Measurements from ENCODE around the gene INPP5K.

INPP5K gene

DNA sequence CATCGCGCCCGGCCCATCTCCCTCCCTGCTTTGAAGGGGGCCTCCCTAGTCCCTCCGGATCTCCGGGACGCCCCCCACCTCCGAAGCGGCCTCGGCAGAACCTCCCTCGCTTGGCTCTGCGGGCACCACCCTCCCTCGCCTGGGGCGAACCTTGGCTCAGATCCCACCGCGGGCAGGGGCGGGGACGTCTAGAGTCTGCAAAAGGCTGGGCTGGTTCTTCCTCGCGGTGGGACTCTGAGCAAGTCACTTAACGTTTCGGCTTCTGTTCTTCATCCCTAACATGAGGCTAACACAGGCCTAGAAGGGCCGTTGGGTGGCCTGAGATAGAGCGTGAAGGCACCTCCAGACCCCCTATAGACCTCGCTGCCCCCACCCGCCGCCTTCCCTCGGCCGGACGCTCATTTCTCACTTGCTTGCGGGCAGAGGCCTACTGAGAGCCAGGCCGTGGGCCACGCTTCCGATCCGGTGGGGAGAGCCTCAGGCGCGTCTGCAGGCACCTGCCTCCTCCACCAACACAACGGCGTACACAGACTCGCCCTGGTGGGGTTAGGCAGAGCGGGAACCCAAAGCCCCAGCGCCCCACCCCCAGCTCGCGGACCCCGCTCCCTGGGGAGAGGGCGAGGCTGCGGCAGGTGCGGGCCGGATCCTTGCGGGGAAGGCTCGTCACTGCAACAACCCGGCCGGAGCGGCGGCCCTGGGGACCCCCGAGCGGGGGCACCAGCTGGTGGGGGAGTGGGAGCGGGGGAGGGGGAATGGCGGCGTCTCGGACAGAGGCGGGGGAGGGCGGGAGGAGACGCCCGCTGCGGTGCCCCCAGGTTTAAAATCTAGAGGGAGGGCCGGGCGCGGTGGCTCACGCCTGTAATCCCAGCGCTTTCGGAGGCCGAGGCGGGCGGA is 29.4 kb downstream of the INPP5K start:
- Histone ChIP-seq H3K4me1 (ENCODE audit: control insufficient read depth, insufficient read depth, low read length) (peaks cover 6% of the 10 kb centered on the region; the same call in 1 of the 2 replicates), H3K36me3 (ENCODE audit: control insufficient read depth in 2 of 2, insufficient read depth in 1 of 2, low read length in 2 of 2) (peaks cover 2 to 18% of the 10 kb centered on the region in 2 experiments; a peak in 2 of 3 replicates), H3K4me3 (ENCODE audit: low read depth, low read length) (no peak overlapping the region), H3K9me3 (ENCODE audit: control insufficient read depth, insufficient read depth, low read depth, low read length) (no peaks in the 10 kb centered on the region), H3K27ac (ENCODE audit: extremely low read depth, low read depth, low read length) (peak overlapping the region; percentile 24; the same call in 1 of the 2 replicates)
- TF ChIP-seq TRIM28 (IDR thresholded peaks at IDR 0.05; ENCODE audit: borderline replicate concordance, low read length) (no peak), KLF16 (tag by site-specific recombination; IDR thresholded peaks at IDR 0.05) (no peak), HOXC10 (CRISPR knock-in tag; IDR thresholded peaks at IDR 0.05) (no peak), KLF8 (tag by site-specific recombination; IDR thresholded peaks at IDR 0.05) (no peak), EGR2 (tag by site-specific recombination; IDR thresholded peaks at IDR 0.05; ENCODE audit: low read depth) (no peak), ZNF580 (tag by site-specific recombination; IDR thresholded peaks at IDR 0.05) (0 out of 2 replicates have a peak, but pooled peaks have one; percentile 39), ZNF776 (tag by site-specific recombination; IDR thresholded peaks at IDR 0.05; ENCODE audit: borderline replicate concordance) (no peak), SETDB1 (IDR thresholded peaks at IDR 0.05; ENCODE audit: insufficient read length, low read length) (no peak), ZNF169 (tag by site-specific recombination; IDR thresholded peaks at IDR 0.05) (no peak), ZFHX2 (tag by site-specific recombination; conservative IDR thresholded peaks at IDR 0.05) (no peak), SCRT2 (tag by site-specific recombination; IDR thresholded peaks at IDR 0.05) (no peak), ZNF132 (tag by site-specific recombination; IDR thresholded peaks at IDR 0.05; ENCODE audit: borderline replicate concordance) (no peak), ZSCAN23 (tag by site-specific recombination; IDR thresholded peaks at IDR 0.05) (no peak), KLF17 (tag by site-specific recombination; IDR thresholded peaks at IDR 0.05) (0 out of 2 replicates have a peak, but pooled peaks have one; percentile 7), KLF1 (tag by site-specific recombination; IDR thresholded peaks at IDR 0.05) (peak; percentile 68), SP2 (tag by site-specific recombination; IDR thresholded peaks at IDR 0.05) (peak; percentile 42), ZNF138 (tag by site-specific recombination; IDR thresholded peaks at IDR 0.05; ENCODE audit: borderline replicate concordance) (no peak), ZNF10 (tag by site-specific recombination; IDR thresholded peaks at IDR 0.05) (0 out of 2 replicates have a peak, but pooled peaks have one; percentile 44), ZBTB10 (tag by site-specific recombination; IDR thresholded peaks at IDR 0.05) (no peak), ZNF221 (tag by site-specific recombination; IDR thresholded peaks at IDR 0.05; ENCODE audit: borderline replicate concordance) (no peak), ZNF600 (tag by site-specific recombination; IDR thresholded peaks at IDR 0.05) (peak; percentile 94), ZNF423 (tag by site-specific recombination; IDR thresholded peaks at IDR 0.05) (no peak), ZNF2 (tag by site-specific recombination; IDR thresholded peaks at IDR 0.05) (no peak)
- TF ChIP-seq, protein P1, sequence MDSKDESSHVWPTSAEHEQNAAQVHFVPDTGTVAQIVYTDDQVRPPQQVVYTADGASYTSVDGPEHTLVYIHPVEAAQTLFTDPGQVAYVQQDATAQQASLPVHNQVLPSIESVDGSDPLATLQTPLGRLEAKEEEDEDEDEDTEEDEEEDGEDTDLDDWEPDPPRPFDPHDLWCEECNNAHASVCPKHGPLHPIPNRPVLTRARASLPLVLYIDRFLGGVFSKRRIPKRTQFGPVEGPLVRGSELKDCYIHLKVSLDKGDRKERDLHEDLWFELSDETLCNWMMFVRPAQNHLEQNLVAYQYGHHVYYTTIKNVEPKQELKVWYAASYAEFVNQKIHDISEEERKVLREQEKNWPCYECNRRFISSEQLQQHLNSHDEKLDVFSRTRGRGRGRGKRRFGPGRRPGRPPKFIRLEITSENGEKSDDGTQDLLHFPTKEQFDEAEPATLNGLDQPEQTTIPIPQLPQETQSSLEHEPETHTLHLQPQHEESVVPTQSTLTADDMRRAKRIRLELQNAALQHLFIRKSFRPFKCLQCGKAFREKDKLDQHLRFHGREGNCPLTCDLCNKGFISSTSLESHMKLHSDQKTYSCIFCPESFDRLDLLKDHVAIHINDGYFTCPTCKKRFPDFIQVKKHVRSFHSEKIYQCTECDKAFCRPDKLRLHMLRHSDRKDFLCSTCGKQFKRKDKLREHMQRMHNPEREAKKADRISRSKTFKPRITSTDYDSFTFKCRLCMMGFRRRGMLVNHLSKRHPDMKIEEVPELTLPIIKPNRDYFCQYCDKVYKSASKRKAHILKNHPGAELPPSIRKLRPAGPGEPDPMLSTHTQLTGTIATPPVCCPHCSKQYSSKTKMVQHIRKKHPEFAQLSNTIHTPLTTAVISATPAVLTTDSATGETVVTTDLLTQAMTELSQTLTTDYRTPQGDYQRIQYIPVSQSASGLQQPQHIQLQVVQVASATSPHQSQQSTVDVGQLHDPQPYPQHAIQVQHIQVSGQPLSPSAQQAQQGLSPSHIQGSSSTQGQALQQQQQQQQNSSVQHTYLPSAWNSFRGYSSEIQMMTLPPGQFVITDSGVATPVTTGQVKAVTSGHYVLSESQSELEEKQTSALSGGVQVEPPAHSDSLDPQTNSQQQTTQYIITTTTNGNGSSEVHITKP (tag by site-specific recombination; IDR thresholded peaks at IDR 0.05) = no peak
- TF ChIP-seq, protein P2, sequence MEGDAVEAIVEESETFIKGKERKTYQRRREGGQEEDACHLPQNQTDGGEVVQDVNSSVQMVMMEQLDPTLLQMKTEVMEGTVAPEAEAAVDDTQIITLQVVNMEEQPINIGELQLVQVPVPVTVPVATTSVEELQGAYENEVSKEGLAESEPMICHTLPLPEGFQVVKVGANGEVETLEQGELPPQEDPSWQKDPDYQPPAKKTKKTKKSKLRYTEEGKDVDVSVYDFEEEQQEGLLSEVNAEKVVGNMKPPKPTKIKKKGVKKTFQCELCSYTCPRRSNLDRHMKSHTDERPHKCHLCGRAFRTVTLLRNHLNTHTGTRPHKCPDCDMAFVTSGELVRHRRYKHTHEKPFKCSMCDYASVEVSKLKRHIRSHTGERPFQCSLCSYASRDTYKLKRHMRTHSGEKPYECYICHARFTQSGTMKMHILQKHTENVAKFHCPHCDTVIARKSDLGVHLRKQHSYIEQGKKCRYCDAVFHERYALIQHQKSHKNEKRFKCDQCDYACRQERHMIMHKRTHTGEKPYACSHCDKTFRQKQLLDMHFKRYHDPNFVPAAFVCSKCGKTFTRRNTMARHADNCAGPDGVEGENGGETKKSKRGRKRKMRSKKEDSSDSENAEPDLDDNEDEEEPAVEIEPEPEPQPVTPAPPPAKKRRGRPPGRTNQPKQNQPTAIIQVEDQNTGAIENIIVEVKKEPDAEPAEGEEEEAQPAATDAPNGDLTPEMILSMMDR (tag by site-specific recombination; IDR thresholded peaks at IDR 0.05) = no peak
- ChIA-PET POLR2A (interaction anchor here (0.6 to 2.4 kb wide), 15 partner anchors 11 to 377 kb away, joined by 3 to 13 read pairs (median 3); partner anchors contain the start of genes INPP5K, SLC43A2 and YWHAE), CTCF (interaction anchor here (0.7 to 1.0 kb wide), 2 partner anchors 121 to 469 kb away, joined by 4 read pairs; no protein-coding TSS in a partner anchor)

Data from HEK293 (cell line).